Measurements from ENCODE around the gene LAMA2. TPM values are rescaled to one million over a fixed set of nuclear protein-coding genes. Genes with fewer than 3 reads are reported as not detected.

The LAMA2 gene
- total and polyA plus RNA-seq, 2 donors (not counting 3 experiments of a cell fraction or from before 2014, with no cell fraction given) = 0.51 to 0.75 TPM

GRCh38 chr6:128930321-128930720 is 47.4 kb downstream of the LAMA2 start:
- ChIA-PET CTCF (no interaction called here), POLR2A (no interaction called here)
- H3K36me3 ChIP-seq (ENCODE audit: control insufficient read depth in 2 of 2, extremely low read depth in 1 of 2, insufficient read depth in 2 of 2, low read length in 2 of 2) = no peaks in the 10 kb centered on the region
- no peaks in the 10 kb centered on the region for H3K4me1 ChIP-seq (ENCODE audit: control insufficient read depth, extremely low read depth, insufficient read depth, low read length)
- no peaks in the 10 kb centered on the region for H3K79me2 ChIP-seq (ENCODE audit: control insufficient read depth, insufficient read depth, low read length)
- no peak overlapping the region for H3K27ac ChIP-seq (ENCODE audit: insufficient read depth, low read depth, low read length)
- H3K9me1 ChIP-seq (replicated peaks; ENCODE audit: control insufficient read depth, extremely low read depth, insufficient read depth, low read length) = no peaks in the 10 kb centered on the region
- TF ChIP-seq POLR2A (IDR thresholded peaks at IDR 0.05; ENCODE audit: low read depth, low read length) = no peak
- TF ChIP-seq JUN (IDR thresholded peaks at IDR 0.05; ENCODE audit: borderline replicate concordance, insufficient read depth, insufficient read length, low read depth) = no peak
- TF ChIP-seq GATA2 (IDR thresholded peaks at IDR 0.05; ENCODE audit: insufficient read depth, insufficient read length, low read depth, low read length) = no peak
- no peak for TF ChIP-seq POLR2AphosphoS5 (IDR thresholded peaks at IDR 0.05; ENCODE audit: insufficient read depth, low read depth, low read length)
- TF ChIP-seq, protein P1, sequence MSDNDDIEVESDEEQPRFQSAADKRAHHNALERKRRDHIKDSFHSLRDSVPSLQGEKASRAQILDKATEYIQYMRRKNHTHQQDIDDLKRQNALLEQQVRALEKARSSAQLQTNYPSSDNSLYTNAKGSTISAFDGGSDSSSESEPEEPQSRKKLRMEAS (IDR thresholded peaks at IDR 0.05; ENCODE audit: insufficient read depth, insufficient read length) = no peak
- TF ChIP-seq FOS (IDR thresholded peaks at IDR 0.05; ENCODE audit: borderline replicate concordance, insufficient read depth, low read length) = no peak
- TF ChIP-seq, protein P2, sequence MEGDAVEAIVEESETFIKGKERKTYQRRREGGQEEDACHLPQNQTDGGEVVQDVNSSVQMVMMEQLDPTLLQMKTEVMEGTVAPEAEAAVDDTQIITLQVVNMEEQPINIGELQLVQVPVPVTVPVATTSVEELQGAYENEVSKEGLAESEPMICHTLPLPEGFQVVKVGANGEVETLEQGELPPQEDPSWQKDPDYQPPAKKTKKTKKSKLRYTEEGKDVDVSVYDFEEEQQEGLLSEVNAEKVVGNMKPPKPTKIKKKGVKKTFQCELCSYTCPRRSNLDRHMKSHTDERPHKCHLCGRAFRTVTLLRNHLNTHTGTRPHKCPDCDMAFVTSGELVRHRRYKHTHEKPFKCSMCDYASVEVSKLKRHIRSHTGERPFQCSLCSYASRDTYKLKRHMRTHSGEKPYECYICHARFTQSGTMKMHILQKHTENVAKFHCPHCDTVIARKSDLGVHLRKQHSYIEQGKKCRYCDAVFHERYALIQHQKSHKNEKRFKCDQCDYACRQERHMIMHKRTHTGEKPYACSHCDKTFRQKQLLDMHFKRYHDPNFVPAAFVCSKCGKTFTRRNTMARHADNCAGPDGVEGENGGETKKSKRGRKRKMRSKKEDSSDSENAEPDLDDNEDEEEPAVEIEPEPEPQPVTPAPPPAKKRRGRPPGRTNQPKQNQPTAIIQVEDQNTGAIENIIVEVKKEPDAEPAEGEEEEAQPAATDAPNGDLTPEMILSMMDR (IDR thresholded peaks at IDR 0.05; ENCODE audit: extremely low read depth in 1 of 2, insufficient read depth in 1 of 2, low read depth in 1 of 2, low read length in 2 of 2) = no peak
- no peak for TF ChIP-seq EZH2 (IDR thresholded peaks at IDR 0.05; ENCODE audit: borderline replicate concordance, low read depth, low read length, severe bottlenecking)
- TF ChIP-seq MYC (IDR thresholded peaks at IDR 0.05; ENCODE audit: low read depth, low read length) = no peak
- no peak overlapping the region for H3K4me2 ChIP-seq (ENCODE audit: insufficient read depth, low read length)
- dilution Hi-C loops (cut with MboI; ENCODE audit: extremely low pct_ligation_motif_present, low sequenced_read_pairs) = no loop called here
- H4K20me1 ChIP-seq (replicated peaks; ENCODE audit: control insufficient read depth, extremely low read depth, insufficient read depth, low read length) = no peaks in the 10 kb centered on the region
- no peak for FAIRE-seq
- BruUV-seq (replicated peaks) = no TSS peak
- intact Hi-C loops (cut with micrococcal nuclease) = no loop called here
- peaks cover 3% of the 10 kb centered on the region in 2 experiments for H3K27me3 ChIP-seq (ENCODE audit: control insufficient read depth in 2 of 2, insufficient read depth in 2 of 2, low read length in 2 of 2)
- no peak overlapping the region for H3K4me3 ChIP-seq (replicated peaks in 1 of 3; ENCODE audit: insufficient read depth in 1 of 3, low read depth in 1 of 3, low read length in 3 of 3)
- H2AFZ ChIP-seq (ENCODE audit: low read depth, low read length) = no peak overlapping the region
- no peak overlapping the region for H3K9ac ChIP-seq (replicated peaks; ENCODE audit: extremely low read depth, insufficient read depth, low read length)
- no peaks in the 10 kb centered on the region for H3K9me3 ChIP-seq (replicated peaks; ENCODE audit: control insufficient read depth, insufficient read depth, low read length)
- no peak for DNase-seq (ENCODE audit: low read depth, low spot score)

All from endothelial cell of umbilical vein (primary cell).